GM21528 (cell line): ENCODE data around the gene MAVS.

Source experiments
- ATAC-seq: cut with Tn5 transposase; IDR thresholded peaks from one replicate; pipeline ENCODE4 v1.9.1; 2021; ENCODE audit warnings: mild to moderate bottlenecking, moderate library complexity; ENCODE audit not compliant: unreplicated experiment, low FRiP score

MAVS gene

DNA sequence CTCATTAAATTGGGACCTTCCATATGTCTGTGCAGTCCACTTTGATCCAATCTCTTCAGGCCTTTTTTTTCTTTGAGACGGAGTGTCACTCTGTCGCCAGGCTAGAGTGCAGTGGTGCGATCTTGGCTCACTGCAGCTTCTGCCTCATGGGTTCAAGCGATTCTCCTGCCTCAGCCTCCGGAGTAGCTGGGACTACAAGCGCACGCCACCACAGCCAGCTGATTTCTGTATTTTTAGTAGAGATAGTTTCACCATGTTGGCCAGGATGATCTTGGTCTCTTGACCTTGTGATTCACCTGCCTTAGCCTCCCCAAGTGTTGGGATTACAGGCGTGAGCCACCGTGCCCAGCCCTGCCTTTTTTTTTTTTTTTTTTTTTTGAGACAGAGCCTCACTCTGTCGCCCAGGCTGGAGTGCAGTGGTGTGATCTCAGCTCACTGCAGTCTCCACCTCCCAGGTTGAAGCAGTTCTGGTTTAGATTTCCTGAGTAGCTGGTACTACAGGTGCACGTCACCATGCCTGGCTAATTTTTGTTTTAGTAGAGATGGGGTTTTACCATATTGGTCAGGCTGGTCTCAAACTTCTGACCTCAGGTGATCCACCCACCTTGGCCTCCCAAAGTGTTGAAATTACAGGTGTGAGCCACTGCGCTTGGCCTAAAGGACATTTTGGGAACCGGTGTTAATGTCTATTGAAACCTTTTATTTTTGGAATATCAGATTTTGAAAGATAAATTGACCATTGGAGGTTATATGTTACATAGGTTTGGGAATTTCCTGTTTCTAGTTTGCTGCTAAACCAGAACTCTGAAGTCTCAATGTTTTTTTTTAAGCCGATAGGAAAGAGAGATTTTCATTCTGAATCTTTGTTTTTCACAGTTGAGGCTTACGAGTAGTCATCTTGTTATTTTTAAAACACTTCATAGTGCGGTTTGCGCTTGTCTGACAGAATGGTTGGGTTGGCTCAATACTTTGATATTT lies 60.4 kb downstream of the MAVS start:
- ATAC-seq, result peak; percentile 77

DNA sequence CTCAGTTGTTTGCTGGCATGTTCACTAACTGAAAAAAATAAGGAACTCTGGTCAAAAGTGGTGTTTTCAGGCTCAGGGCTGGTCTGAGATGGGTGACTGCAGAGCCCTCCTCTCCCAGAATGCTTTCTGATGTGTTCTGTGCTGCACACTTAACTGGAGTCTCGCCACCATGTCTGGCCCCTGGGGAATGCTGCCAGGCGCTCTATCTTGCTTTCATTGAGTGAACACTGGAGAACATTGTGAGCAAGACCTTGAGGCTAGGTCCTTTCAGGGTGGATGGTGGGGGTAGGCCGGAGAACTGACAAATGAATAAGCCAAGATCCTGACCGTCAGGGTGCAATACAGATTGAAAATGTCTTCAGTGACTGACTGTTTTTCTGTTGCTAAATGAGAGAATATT lies 62.0 kb downstream of the MAVS start:
- ATAC-seq, result no peak

DNA sequence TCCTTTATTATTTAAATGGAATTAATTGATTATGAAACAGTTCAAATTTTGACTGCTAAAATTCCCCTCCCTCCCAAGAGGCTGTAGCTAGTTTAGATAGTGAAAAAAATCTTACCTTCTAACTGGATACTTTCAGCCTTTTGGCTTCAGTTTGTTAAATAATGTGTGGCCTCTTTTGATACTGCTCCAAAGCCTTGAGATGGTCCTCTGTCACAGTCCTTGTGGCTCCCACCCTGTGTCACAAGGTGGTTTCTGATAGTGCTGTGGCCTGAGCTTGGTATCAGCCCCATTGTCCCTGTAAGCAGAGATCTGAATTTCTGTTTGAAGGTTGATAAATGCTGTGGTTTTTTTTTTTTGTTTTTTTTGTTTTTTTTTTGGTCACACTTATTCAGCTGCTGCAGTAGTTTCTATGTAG lies 63.3 kb downstream of the MAVS start:
- ATAC-seq, result no peak

GRCh38 chr20:3910853-3911252 lies 64.2 kb downstream of the MAVS start:
- no peak for ATAC-seq

DNA sequence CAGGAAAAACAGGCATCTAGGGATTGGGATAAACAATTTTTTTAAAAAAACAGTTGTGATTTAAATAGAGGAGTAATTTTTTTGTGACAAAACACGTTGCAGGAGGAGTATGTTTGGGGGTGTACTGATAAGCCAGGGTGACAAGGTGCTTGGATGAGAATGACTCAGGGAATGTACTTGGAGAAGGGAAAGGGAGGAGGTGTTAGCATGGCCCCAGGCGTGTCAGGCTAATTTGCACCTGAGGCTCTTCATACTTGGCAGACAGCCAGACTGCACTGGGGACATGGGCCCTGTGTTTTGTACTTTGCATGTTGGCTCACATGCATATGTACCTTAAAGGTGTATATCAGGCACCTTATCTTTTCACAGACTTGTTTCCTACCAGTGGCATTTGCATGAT lies 65.3 kb downstream of the MAVS start:
- no peak for ATAC-seq

DNA sequence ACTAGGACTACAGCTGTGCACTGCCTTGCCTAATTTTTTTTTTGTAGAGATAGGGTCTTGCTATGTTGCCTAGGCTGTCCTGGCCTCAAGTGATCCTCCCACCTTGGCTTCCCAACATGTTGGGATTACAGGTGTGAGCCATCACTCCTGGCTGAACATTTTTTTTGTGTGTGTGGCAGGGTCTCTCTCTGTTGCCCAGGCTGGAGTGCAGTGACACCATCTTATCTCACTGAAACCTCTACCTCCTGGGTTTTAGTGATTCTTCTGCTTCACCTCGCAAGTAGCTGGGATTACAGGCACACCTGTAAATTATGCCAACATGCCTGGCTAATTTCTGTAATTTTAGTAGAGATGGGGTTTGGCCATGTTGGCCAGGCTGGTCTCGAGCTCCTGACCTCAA lies 67.8 kb downstream of the MAVS start:
- ATAC-seq, result no peak

- no peak for ATAC-seq
These were observed 69.1 kb downstream of the MAVS start for GRCh38 chr20:3915691-3916090.

DNA sequence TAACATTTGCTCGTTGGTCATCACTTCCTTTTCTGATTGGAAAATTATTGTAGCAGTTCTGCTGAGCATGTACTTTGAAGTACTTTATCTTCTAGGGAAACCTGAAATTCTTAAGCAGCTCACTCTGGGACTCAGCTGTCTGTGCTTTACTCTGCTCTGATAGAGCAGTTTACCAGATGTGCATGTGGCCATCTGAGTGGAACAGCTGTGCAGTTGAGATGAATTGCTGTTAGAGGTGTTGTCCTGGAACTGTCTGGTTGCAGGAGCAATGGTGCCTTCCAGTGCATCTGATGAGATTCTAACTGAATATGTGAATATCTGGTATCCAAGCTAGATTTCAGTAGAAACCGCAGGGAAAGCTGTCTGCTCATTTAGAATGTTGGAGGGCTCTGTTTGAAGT lies 69.7 kb downstream of the MAVS start:
- no peak for ATAC-seq

- no peak for ATAC-seq
These were observed 72.7 kb downstream of the MAVS start for GRCh38 chr20:3919352-3919751.

GRCh38 chr20:3922223-3922982 lies 75.8 kb downstream of the MAVS start:
- no peak for ATAC-seq

DNA sequence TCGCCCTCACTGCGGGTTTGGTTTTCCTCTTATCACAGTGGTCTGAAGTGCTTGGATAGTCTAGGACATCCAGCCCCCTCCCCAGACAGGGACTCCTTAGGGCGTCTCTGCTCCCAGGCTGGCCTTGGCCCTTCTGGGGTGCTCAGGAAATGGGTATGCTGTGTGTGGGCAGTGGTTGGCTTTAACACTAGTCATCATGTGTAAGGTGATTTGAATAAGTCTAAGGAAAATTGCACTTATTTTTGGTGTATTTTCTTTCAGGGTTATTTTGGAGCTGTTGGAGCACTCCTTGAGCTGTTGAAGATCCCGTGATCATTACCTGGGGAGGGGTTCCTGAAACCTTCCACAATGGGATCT lies 76.3 kb downstream of the MAVS start:
- no peak for ATAC-seq

GRCh38 chr20:3923818-3924217 lies 77.2 kb downstream of the MAVS start:
- ATAC-seq, result no peak

DNA sequence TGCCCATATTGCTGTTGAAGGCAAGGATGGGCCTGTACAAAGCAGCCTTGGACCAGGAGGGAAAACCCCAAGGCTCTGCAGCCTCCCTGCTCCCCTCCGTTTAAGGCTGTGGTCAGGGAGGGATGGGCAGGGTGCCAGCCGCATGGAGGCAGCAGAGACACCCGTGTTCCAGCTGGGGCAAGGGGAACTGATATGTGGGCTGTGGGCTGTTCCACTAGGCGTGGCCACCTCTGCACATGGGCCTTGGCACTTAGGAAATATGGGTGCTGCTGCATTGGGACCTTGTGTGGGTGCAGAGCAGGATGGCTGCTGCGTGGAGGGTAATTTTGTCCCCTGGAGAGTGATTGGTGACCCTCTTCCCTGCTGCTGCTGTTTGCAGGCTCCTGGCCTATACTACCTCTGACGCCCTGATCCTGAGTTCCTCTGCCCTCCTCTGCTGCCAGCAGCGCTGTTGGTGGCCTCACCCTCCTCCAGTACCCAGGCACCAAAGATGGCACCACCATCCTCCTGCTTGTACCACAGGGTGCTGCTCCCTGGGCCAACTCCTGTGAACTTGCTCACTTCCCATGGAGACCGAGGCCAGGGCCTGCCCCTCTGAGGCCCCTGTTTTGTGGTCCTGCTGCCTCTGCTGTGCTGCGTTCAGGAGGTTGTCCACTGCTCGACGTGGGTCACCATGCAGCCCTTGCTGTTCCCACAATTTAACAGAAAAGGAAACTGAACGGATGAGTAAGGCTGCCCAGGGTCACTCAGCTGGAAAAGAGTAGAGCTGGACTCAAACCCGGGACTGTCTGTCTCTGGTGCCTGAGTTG lies 77.9 kb downstream of the MAVS start:
- no peak for ATAC-seq

DNA sequence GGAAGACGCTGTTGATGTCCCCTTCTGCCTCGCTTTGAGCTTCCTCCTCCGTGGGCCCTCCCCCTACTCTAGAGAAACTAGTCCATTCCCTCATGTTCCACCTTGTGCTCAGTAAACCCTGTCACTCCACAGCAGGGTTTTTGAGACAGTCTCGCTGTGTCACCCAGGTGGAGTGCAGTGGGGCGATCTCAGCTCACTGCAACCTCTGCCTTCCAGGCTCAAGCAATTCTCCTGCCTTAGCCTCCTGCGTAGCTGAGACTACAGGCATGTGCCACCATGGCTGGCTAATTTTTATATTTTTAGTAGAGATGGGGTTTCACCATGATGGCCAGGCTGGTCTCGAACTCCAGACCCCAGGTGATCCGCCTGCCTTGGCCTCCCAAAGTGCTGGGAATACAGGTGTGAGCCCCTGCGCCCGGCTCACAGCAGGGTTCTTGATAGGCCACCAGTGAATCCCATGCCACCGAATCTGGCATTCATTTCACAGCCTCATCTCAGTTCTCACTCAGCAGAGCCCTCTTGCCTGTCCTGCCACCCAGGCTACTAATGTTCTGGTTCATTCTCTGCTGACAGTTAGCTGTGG lies 78.6 kb downstream of the MAVS start:
- ATAC-seq, result no peak
